GM12878 (cell line): Measurements from ENCODE around the gene LIPE. TPM values are rescaled to one million over a fixed set of nuclear protein-coding genes. Genes with fewer than 3 reads are reported as not detected.

Experiments
- ATAC-seq: fragments of 200-7000 bp; cut with Tn5 transposase; 3 replicates; pipeline ENCODE4 v1.9.1; 2020; ENCODE audit warnings: mild to moderate bottlenecking, moderate library complexity
- BruUV-seq: library from RNA; stranded (reverse); fragments of 400-500 nt; replicated peaks from 2 replicates; lab custom pipeline; 2021; lab: Mats Ljungman, UMichigan
- CTCF ChIA-PET: fragments of 300-600 bp; sonication (Branson Sonifier 250); formaldehyde crosslinking; extraction: SDS; loops from one replicate; lab custom pipeline; 2021; ENCODE audit warnings: inconsistent platforms; lab: Yijun Ruan, JAX
- POLR2A ChIA-PET: fragments of 350-600 bp; formaldehyde crosslinking; extraction: SDS; loops from one replicate; lab custom pipeline; 2021; ENCODE audit warnings: inconsistent platforms; lab: Charles Lee
- RAD21 ChIA-PET: fragments of 300-600 bp; sonication (Branson Sonifier 250); formaldehyde crosslinking; loops from one replicate; lab custom pipeline; 2023; ENCODE audit warnings: antibody characterized with exemption; ENCODE audit not compliant: unreplicated experiment; lab: Charles Lee
- SMC1A ChIA-PET: fragments of 300-600 bp; sonication (Branson Sonifier 250); formaldehyde crosslinking; loops from one replicate; lab custom pipeline; 2023; ENCODE audit not compliant: unreplicated experiment, uncharacterized antibody; lab: Charles Lee
- DNase-seq: peaks from one replicate; pipeline ENCODE4 v3.0.0-alpha.2; 2011; ENCODE audit warnings: low read depth, low spot score
- FAIRE-seq: peaks from 3 replicates; lab custom pipeline; 2011; peaks lifted over from hg19 to GRCh38; lab: Jason Lieb, UNC
- H2AFZ ChIP-seq: 2 replicates; pipeline ENCODE4 v1.6.0; 2011; ENCODE audit warnings: low read depth, low read length, control low read depth; ENCODE audit not compliant: control insufficient read depth
- H3K27ac ChIP-seq: 2 replicates; pipeline ENCODE4 v1.5.1; 2011; ENCODE audit warnings: control low read depth; ENCODE audit not compliant: control insufficient read depth, insufficient read depth
- H3K27me3 ChIP-seq, 2 experiments: replicated peaks in 1 of 2; 2 replicates each; pipeline versions ENCODE4 v1.6.0 to v1.6.1; 2011; ENCODE audit warnings: low read length in 1 of 2; ENCODE audit not compliant: control insufficient read depth in 2 of 2, insufficient read depth in 2 of 2
- H3K36me3 ChIP-seq, 2 experiments: 2 replicates each; pipeline ENCODE4 v1.5.1; 2011; ENCODE audit warnings: low read length in 1 of 2; ENCODE audit not compliant: control insufficient read depth in 2 of 2, insufficient read depth in 2 of 2
- H3K4me1 ChIP-seq: 2 replicates; pipeline ENCODE4 v1.6.1; 2011; ENCODE audit warnings: mild to moderate bottlenecking, low read length, moderate library complexity, mixed read lengths; ENCODE audit not compliant: control insufficient read depth, insufficient read depth
- H3K4me2 ChIP-seq: 2 replicates; pipeline ENCODE4 v1.6.0; 2011; ENCODE audit warnings: control low read depth; ENCODE audit not compliant: control insufficient read depth, insufficient read depth
- H3K4me3 ChIP-seq: fragments of 200-600 bp; sonication (generic); 2 replicates; pipeline ENCODE4 v1.5.1; 2016
- H3K79me2 ChIP-seq: 2 replicates; pipeline ENCODE4 v1.6.0; 2011; ENCODE audit warnings: low read length; ENCODE audit not compliant: control insufficient read depth, insufficient read depth
- H3K9ac ChIP-seq: 2 replicates; pipeline ENCODE4 v1.8.0; 2011; ENCODE audit warnings: low read length, control low read depth, mixed read lengths; ENCODE audit not compliant: control insufficient read depth, insufficient read depth
- H3K9me3 ChIP-seq: replicated peaks from 3 replicates; pipeline ENCODE4 v1.5.1; 2011; ENCODE audit warnings: mild to moderate bottlenecking, low read length; ENCODE audit not compliant: control insufficient read depth, insufficient read depth
- H4K20me1 ChIP-seq: 2 replicates; pipeline ENCODE4 v1.6.0; 2011; ENCODE audit not compliant: control insufficient read depth, insufficient read depth
- CREB1 ChIP-seq: IDR thresholded peaks from 2 replicates; pipeline ENCODE4 v1.6.1; 2012; ENCODE audit warnings: low read depth, mild to moderate bottlenecking, inconsistent platforms
- CTCF ChIP-seq, 3 experiments: IDR thresholded peaks in 2 of 3; conservative IDR thresholded peaks in 1 of 3; 2 replicates each; pipeline ENCODE4 v1.5.1; 2011; ENCODE audit warnings: low read depth in 3 of 3, low read length in 3 of 3, mild to moderate bottlenecking in 3 of 3, control low read depth in 2 of 3, moderate library complexity in 2 of 3, inconsistent platforms in 1 of 3, mixed read lengths in 1 of 3; ENCODE audit not compliant: control insufficient read depth in 2 of 3, insufficient read depth in 1 of 3; ENCODE audit errors: extremely low read depth in 1 of 3
- ELK1 ChIP-seq: IDR thresholded peaks from 2 replicates; pipeline ENCODE4 v1.6.1; 2012; ENCODE audit warnings: low read depth, low read length, improper control_type of control experiment
- FOS ChIP-seq: IDR thresholded peaks from 3 replicates; pipeline ENCODE4 v1.6.1; 2011; ENCODE audit warnings: borderline replicate concordance; ENCODE audit not compliant: insufficient read length; ENCODE audit errors: extremely low read depth
- HDGF ChIP-seq: fragments of 450-650 bp; IDR thresholded peaks from 2 replicates; pipeline ENCODE4 v1.6.1; 2016; ENCODE audit warnings: antibody characterized with exemption
- HSF1 ChIP-seq: fragments of 150-350 bp; IDR thresholded peaks from 2 replicates; pipeline ENCODE4 v1.6.1; 2014; ENCODE audit warnings: mild to moderate bottlenecking, low read depth, low read length
- MXI1 ChIP-seq: fragments of 150-350 bp; IDR thresholded peaks from 2 replicates; pipeline ENCODE4 v1.6.1; 2011; ENCODE audit warnings: low read depth, mild to moderate bottlenecking, inconsistent platforms, low read length, improper control_type of control experiment
- NR2C1 ChIP-seq: fragments of 450-650 bp; IDR thresholded peaks from 2 replicates; pipeline ENCODE4 v1.6.1; 2017; ENCODE audit warnings: antibody characterized with exemption, mild to moderate bottlenecking, moderate library complexity
- SREBF2 ChIP-seq: IDR thresholded peaks from 2 replicates; pipeline ENCODE4 v1.6.1; 2012; ENCODE audit warnings: mild to moderate bottlenecking, low read length
- SUPT20H ChIP-seq: IDR thresholded peaks from 2 replicates; pipeline ENCODE4 v1.6.1; 2011; ENCODE audit warnings: low read depth, mild to moderate bottlenecking, low read length, moderate library complexity, borderline replicate concordance; ENCODE audit not compliant: control insufficient read depth
- ZBED1 ChIP-seq: IDR thresholded peaks from 2 replicates; pipeline ENCODE4 v1.6.1; 2016; ENCODE audit warnings: borderline replicate concordance
- ZBTB40 ChIP-seq: fragments of 450-650 bp; IDR thresholded peaks from 2 replicates; pipeline ENCODE4 v1.6.1; 2016; ENCODE audit warnings: mild to moderate bottlenecking, moderate library complexity, borderline replicate concordance
- WGBS: methylation state at CpG from one replicate; pipeline ENCODE4 v1.1.6; 2016; ENCODE audit warnings: low lambda C conversion rate; ENCODE audit not compliant: insufficient replicate concordance, insufficient coverage; ENCODE audit errors: missing lambda C conversion rate; 5-methylcytosine and 5-hydroxymethylcytosine counted together
- in situ Hi-C: fragments of 300-500 bp; cut with MboI; formaldehyde crosslinking; loops from 9 replicates; pipeline ENCODE4 v1.14.3; 2018; ENCODE audit warnings: mixed read lengths
- intact Hi-C: fragments of 100-400 bp; cut with micrococcal nuclease; formaldehyde crosslinking; loops from one replicate; pipeline ENCODE4 v1.14.2; 2022; ENCODE audit not compliant: unreplicated experiment
- polyA plus RNA-seq, 11 experiments: library from polyadenylated mRNA; depleted of rRNA in 4 of 11; unstranded in 6 of 11; stranded (reverse) in 5 of 11; fragments of >200 nt; fragmentation: Nextera tagmentation in 4 of 11; fragmentation: Illumina TruSeq in 1 of 11; extraction: Ambion mirVana in 4 of 11; extraction: Trizol in 1 of 11; gene quantifications; 1 replicate in 1 of 11; 2 replicates in 10 of 11; pipeline versions ENCODE4 v1.2.1 to v1.2.3, GENCODE V29; 2011 to 2016; ENCODE audit warnings: inconsistent platforms in 2 of 11, missing spikeins in 2 of 11, low read depth in 1 of 11
- total RNA-seq, 4 experiments: library from RNA; depleted of rRNA in 3 of 4; stranded (reverse); fragments of >200 nt in 3 of 4; fragmentation: Illumina TruSeq in 1 of 4; extraction: Trizol in 1 of 4; gene quantifications; 2 replicates each; pipeline versions ENCODE4 v1.2.1 to v1.2.3, GENCODE V29; 2013 to 2021

LIPE gene
- total and polyA plus RNA-seq, 10 of the 15 experiments (the other 5 are each of a cell fraction or from before 2014, with no cell fraction given), result 0.02 to 33.3 (median 9.5) TPM

- FAIRE-seq, result no peak
- ATAC-seq, result no peak
- intact Hi-C loops (loop anchor here (10.0 kb wide), 1 partner anchor 331 kb away; no protein-coding TSS in a partner anchor), in situ Hi-C loops (no loop called here)
- ChIA-PET CTCF (interaction anchor here (0.6 to 5.4 kb wide), 7 partner anchors 9 to 162 kb away, joined by 3 to 95 read pairs (median 8); no protein-coding TSS in a partner anchor), POLR2A (interaction anchor here (0.6 to 1.1 kb wide), 3 partner anchors 17 to 218 kb away, joined by 3 to 4 read pairs (median 4); no protein-coding TSS in a partner anchor), SMC1A (interaction anchor here (1.0 to 2.7 kb wide), 2 partner anchors 15 to 35 kb away, joined by 4 to 15 read pairs; no protein-coding TSS in a partner anchor), RAD21 (interaction anchor here (0.6 to 2.6 kb wide), 3 partner anchors 15 to 1355 kb away, joined by 3 to 15 read pairs (median 3); no protein-coding TSS in a partner anchor)
- BruUV-seq, result no TSS peak
- no peak overlapping the region for H3K9ac ChIP-seq
- no peaks in the 10 kb centered on the region for H3K27me3 ChIP-seq
- no peaks in the 10 kb centered on the region for H3K9me3 ChIP-seq
- H3K4me2 ChIP-seq, result no peak overlapping the region
- H2AFZ ChIP-seq, result no peak overlapping the region
- WGBS, result 44% methylated on average over 6 of the region's 6 CpGs
- no peak overlapping the region for H3K4me3 ChIP-seq
- no peak overlapping the region for H3K27ac ChIP-seq
- H3K79me2 ChIP-seq, result no peaks in the 10 kb centered on the region
- H4K20me1 ChIP-seq, result no peaks in the 10 kb centered on the region
- H3K36me3 ChIP-seq, result no peaks in the 10 kb centered on the region
- no peak for DNase-seq
- no peaks in the 10 kb centered on the region for H3K4me1 ChIP-seq
- TF ChIP-seq FOS (no peak), HSF1 (no peak), SUPT20H (no peak), CREB1 (no peak), SREBF2 (no peak), HDGF (no peak), NR2C1 (no peak), ZBTB40 (no peak), ZBED1 (no peak), MXI1 (no peak), CTCF (IDR thresholded peaks at IDR 0.05 in 2 of 3, conservative IDR thresholded peaks at IDR 0.05 in 1 of 3; ENCODE audit: control insufficient read depth in 2 of 3, extremely low read depth in 1 of 3, insufficient read depth in 1 of 3, low read depth in 3 of 3, low read length in 3 of 3) (no peak), ELK1 (no peak)
These were observed 8.1 kb upstream of the LIPE start for GRCh38 chr19:42435316-42435715.
